Measurements from ENCODE around the gene PLXNA2.

- no peak for TF ChIP-seq CTCF (IDR thresholded peaks at IDR 0.05)
- TF ChIP-seq EZH2 (IDR thresholded peaks at IDR 0.05): no peak
Measured at GRCh38 chr1:208149213-208149612, 95.0 kb downstream of the PLXNA2 start.
